Lung (tissue), 12 donors: ENCODE measurements around the gene STT3B. TPM values are rescaled to one million over a fixed set of nuclear protein-coding genes. Genes with fewer than 3 reads are reported as not detected.

ENCODE experiments used
- ATAC-seq: fragments of 200-7000 bp; cut with Tn5 transposase; one replicate; pipeline ENCODE4 v1.9.1; 2020; ENCODE audit warnings: moderate number of reproducible peaks; ENCODE audit not compliant: insufficient read depth, low FRiP score
- DNase-seq, 3 donors: peaks; one replicate each; pipeline ENCODE4 v3.0.0-alpha.2; 2013 to 2017
- H3K27ac ChIP-seq, 2 donors: one replicate each; pipeline ENCODE4 v1.5.1; 2013; ENCODE audit warnings: mild to moderate bottlenecking in 2 of 2, moderate library complexity in 2 of 2, control low read depth in 1 of 2, inconsistent platforms in 1 of 2, low read depth in 1 of 2, low read length in 1 of 2
- H3K27me3 ChIP-seq, 3 donors: one replicate each; pipeline ENCODE4 v1.5.1; 2013; ENCODE audit warnings: low read length in 2 of 3; ENCODE audit not compliant: control insufficient read depth in 3 of 3, insufficient read depth in 3 of 3
- H3K36me3 ChIP-seq, 4 donors: one replicate each; pipeline ENCODE4 v1.5.1; 2013; ENCODE audit warnings: low read length in 4 of 4, mild to moderate bottlenecking in 1 of 4, moderate library complexity in 1 of 4; ENCODE audit not compliant: control insufficient read depth in 4 of 4, insufficient read depth in 4 of 4
- H3K4me1 ChIP-seq, 5 donors: one replicate each; pipeline ENCODE4 v1.5.1; 2013; ENCODE audit warnings: low read length in 5 of 5, mild to moderate bottlenecking in 2 of 5, moderate library complexity in 1 of 5; ENCODE audit not compliant: control insufficient read depth in 5 of 5, insufficient read depth in 5 of 5
- H3K4me3 ChIP-seq: one replicate; pipeline ENCODE4 v1.5.1; 2013; ENCODE audit warnings: mild to moderate bottlenecking, control low read depth, moderate library complexity
- H3K9ac ChIP-seq, 2 donors: one replicate each; pipeline ENCODE4 v1.5.1; 2013; ENCODE audit warnings: low read length in 2 of 2, control low read depth in 1 of 2; ENCODE audit not compliant: insufficient read depth in 1 of 2
- H3K9me3 ChIP-seq, 4 donors: one replicate each; pipeline ENCODE4 v1.5.1; 2013; ENCODE audit warnings: low read length in 3 of 4, mild to moderate bottlenecking in 1 of 4, moderate library complexity in 1 of 4; ENCODE audit not compliant: control insufficient read depth in 4 of 4, insufficient read depth in 3 of 4
- CTCF ChIP-seq: IDR thresholded peaks from 2 replicates; pipeline ENCODE4 v1.5.1; 2012; ENCODE audit warnings: mild to moderate bottlenecking; ENCODE audit errors: control extremely low read depth, extremely low read depth
- WGBS, 2 donors: extraction: QIAGEN DNeasy Blood & Tissue Kit; methylation state at CpG; one replicate each; pipeline ENCODE4 v1.1.7; 2013; 5-methylcytosine and 5-hydroxymethylcytosine counted together
- polyA plus RNA-seq, 2 donors: library from polyadenylated mRNA; stranded (reverse); fragments of 200-250 nt; gene quantifications; one replicate each; pipeline ENCODE4 v1.2.1, GENCODE V29; 2013
- total RNA-seq, 2 donors: library from RNA; depleted of rRNA in 1 of 2; stranded (reverse); fragments of >200 nt in 1 of 2; gene quantifications; one replicate each; pipeline ENCODE4 v1.2.1, GENCODE V29; 2014 to 2021
- donor health status: control.
- donor health status: control.
- donor health status: Bipolar disorder and iron deficiency.
- donor health status: healthy.
- donor health status: DM: yes; HTN: yes; CAD: no.

Gene STT3B
- total and polyA plus RNA-seq, 4 donors, result 39.3 to 217 (median 85.5) TPM

- no peak for DNase-seq
- H3K4me1 ChIP-seq, result peaks cover 0 to 2% (median under 1%) of the 10 kb centered on the region in 5 donors
- no peaks in the 10 kb centered on the region for H3K9me3 ChIP-seq
- H3K36me3 ChIP-seq, result no peaks in the 10 kb centered on the region
- ATAC-seq, result no peak
- TF ChIP-seq CTCF, result no peak
- H3K9ac ChIP-seq, result no peak overlapping the region
- no peaks in the 10 kb centered on the region for H3K27me3 ChIP-seq
- H3K27ac ChIP-seq, result no peak overlapping the region
- H3K4me3 ChIP-seq, result no peak overlapping the region
These were observed 7.2 kb upstream of the STT3B start for GRCh38 chr3:31525532-31525931.

- ATAC-seq, result no peak
These were observed 3.3 kb upstream of the STT3B start for GRCh38 chr3:31529421-31529820.

GRCh38 chr3:31530039-31530959 lies 2.4 kb upstream of the STT3B start:
- DNase-seq, result no peak
- WGBS, 2 donors, result 82 to 89% methylated on average over 11 of the region's 11 CpGs
- Histone ChIP-seq H3K4me1 (peaks cover 0 to 21% (median 3%) of the 10 kb centered on the region in 5 donors), H3K36me3 (no peaks in the 10 kb centered on the region), H3K27me3 (no peaks in the 10 kb centered on the region), H3K9ac (peak overlapping the region in 1 of 2 donors; percentile 78), H3K27ac (peak overlapping the region in 1 of 2 donors; percentile 24), H3K4me3 (no peak overlapping the region), H3K9me3 (no peaks in the 10 kb centered on the region)
- TF ChIP-seq CTCF, result no peak
- ATAC-seq, result no peak

More at GRCh38 chr3:31529421-31529820, 3.3 kb upstream of the STT3B start:
- Histone ChIP-seq H3K9ac (no peak overlapping the region), H3K36me3 (no peaks in the 10 kb centered on the region), H3K4me1 (peaks cover 0 to 15% (median 3%) of the 10 kb centered on the region in 5 donors), H3K27ac (no peak overlapping the region), H3K27me3 (no peaks in the 10 kb centered on the region), H3K9me3 (no peaks in the 10 kb centered on the region), H3K4me3 (no peak overlapping the region)
- TF ChIP-seq CTCF, result no peak
- WGBS, 2 donors, result 0 to 28% methylated on average over 1 of the region's 1 CpG
- no peak for DNase-seq
